KOPT-K1 (cell line): ENCODE results near the gene ATPAF2.
A peak's percentile ranks its signal among the peaks of the same experiment; 100 is the strongest.

Source experiments
- H3K27ac ChIP-seq: fragments of 200-600 bp; sonication (generic); 2 replicates; pipeline ENCODE4 v1.5.1; 2016; ENCODE audit warnings: antibody characterized with exemption, mild to moderate bottlenecking, low read depth, low read length; ENCODE audit not compliant: poor library complexity, severe bottlenecking
- H3K36me3 ChIP-seq: fragments of 200-600 bp; sonication (generic); 2 replicates; pipeline ENCODE4 v1.5.1; 2017; ENCODE audit warnings: antibody characterized with exemption, mild to moderate bottlenecking, low read length, moderate library complexity; ENCODE audit not compliant: insufficient read depth
- H3K9me3 ChIP-seq: fragments of 200-600 bp; sonication (generic); 2 replicates; pipeline ENCODE4 v1.5.1; 2017; ENCODE audit warnings: antibody characterized with exemption, low read length, mild to moderate bottlenecking; ENCODE audit not compliant: insufficient read depth, poor library complexity, severe bottlenecking

Gene ATPAF2

DNA sequence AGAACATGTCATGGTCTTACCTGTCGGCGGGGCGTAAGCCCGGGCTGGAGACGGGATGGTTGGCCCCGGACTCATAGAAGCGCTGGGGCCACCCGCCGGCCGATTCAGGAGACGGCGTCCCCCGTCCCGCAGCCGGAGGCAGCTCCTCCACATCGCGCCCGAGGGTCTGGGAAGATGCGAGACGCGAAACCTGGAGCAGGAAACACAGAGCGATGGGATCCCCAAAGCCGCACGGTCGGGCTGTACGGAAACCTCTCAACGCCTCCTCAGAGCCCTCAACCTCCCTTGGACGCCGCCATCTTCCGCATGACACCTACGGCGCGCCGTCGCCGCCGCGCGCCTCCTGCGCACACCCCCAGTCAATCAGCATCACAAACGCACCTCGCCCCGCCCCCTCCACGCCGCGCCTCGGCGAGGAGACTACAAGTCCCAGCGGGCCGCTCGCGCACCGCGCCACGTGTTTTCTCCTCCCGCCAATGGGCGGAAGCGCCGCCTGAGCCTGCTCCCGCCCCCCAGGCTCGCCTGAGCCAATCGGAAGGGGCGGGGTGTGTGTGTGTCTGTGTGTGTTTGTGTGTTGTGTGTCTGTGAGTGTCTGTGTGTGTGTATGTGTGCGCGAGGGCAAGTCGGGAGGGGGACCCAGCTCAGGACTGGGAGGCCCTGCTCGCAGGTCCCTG lies at the start of gene ATPAF2, which contains the start of gene GID4:
Gene ATPAF2 (minus strand): TSS at position 308 of the 674 bp plus-strand sequence. CDS start 155 bp downstream, at position 153.
Gene GID4 (plus strand): TSS at position 548 of the 674 bp plus-strand sequence. CDS start 57 bp downstream, at position 605.
- H3K36me3 ChIP-seq: peaks cover 3% of the 10 kb centered on the region; the same call in 1 of the 2 replicates
- peak within 1 kb of the TSS; percentile 71 for H3K27ac ChIP-seq
- H3K9me3 ChIP-seq: no peaks in the 10 kb centered on the region

DNA sequence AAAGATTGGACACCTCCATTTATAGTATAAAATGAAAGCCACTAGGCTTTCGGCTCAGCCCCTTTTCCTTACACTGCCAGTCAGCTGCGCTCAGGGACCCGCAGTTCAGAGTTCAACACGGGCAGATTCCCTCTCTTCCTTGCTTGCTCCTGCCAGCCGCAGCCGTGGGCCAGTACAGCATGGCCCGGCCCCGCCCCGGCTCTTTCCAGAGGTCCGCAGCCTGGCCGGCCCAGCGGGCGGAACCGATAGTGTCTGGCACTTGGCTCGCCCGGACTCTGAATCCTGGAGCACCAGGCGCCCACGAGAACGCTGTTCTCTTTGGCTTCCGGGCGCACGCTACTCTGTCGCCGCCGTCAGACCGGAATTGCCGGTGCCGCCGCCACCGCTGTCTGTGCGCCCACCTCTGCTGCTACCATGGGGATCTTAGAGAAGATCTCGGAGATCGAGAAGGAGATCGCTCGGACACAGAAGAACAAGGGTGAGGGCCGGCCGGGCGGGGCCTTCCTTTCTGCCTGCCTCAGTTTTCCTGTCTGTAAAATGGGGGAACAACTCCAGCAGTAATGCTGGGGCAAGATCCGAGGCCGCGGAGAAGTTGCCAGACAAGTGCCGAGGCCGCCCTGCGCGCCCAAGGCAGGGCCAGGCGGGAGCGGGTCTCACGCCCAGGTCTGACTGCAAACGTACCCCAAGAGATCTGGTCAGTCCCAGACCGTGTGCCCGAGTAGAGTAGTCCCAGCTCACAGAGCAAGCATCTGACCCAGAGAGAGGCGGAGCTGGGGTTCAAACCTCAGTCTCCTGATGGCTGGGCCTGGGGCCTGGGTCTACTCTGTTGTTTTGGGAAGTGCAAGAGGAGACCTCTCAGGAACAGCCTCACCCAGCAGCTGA lies 48.9 kb upstream of the ATPAF2 start, which contains the start of gene DRG2:
Gene DRG2 (plus strand): TSS at position 339 of the 882 bp plus-strand sequence. CDS start 76 bp downstream, at position 415.
- peaks cover 25% of the 10 kb centered on the region for H3K36me3 ChIP-seq
- H3K27ac ChIP-seq: peak within 1 kb of the TSS; percentile 75
- no peaks in the 10 kb centered on the region for H3K9me3 ChIP-seq

DNA sequence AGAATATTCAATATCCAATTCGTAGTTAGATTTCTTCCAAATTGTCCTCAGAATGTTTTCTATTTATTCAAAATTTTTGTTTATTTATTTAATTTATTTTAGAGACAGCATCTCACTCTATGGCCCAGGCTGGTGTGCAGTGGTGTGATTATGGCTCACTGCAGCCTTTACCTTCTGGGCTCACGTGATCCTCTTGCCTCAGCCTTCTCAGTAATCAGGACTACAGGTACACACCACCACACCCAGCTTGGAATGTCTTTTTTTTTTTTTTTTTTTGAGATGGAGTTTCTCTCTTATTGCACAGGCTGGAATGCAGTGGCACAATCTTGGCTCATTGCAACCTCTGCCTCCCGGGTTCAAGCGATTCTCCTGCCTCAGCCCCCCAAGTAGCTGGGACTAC lies 45.3 kb upstream of the ATPAF2 start:
- Histone ChIP-seq H3K36me3 (no peaks in the 10 kb centered on the region), H3K27ac (no peak overlapping the region), H3K9me3 (no peaks in the 10 kb centered on the region)

DNA sequence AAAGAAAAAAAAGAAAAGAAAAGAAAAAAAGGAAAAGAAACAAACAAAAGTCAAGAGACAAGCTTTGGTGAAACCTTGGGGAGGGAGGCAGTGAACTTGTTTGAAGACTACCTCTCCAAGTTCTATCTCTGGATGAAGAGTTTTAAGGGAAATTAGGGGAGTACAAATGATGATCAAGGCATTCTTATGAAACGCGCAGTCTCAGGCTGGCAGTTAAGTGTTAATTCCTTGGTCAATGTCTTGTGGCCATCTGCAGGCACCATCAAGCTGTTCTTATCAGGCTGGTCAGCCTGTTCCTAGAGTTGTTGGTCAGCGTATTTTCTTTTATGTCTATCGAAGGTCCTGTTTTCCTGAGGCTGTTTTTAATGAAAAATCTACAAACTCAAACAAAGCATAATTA lies 40.6 kb upstream of the ATPAF2 start:
- Histone ChIP-seq H3K9me3 (no peaks in the 10 kb centered on the region), H3K36me3 (no peaks in the 10 kb centered on the region), H3K27ac (no peak overlapping the region)

DNA sequence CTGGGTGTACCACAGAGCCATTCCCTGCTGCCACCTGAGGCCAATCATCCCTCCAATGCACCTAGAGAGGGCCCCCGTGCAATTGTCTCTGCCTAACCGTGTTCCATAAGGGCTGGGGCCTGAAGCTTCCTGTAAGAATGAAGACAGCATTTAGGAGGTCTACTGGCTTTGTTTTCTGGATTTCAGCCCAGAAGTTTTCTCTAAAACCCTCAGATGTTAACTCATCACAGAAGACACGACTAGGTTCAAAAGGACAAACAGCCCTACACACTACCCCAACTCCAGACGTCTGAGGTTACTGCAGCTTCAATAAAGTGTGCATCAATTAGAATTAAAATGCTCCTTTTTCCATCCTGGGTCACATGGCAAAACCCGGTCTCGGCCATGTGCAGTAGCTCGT lies 38.0 kb upstream of the ATPAF2 start:
- Histone ChIP-seq H3K9me3 (no peaks in the 10 kb centered on the region), H3K27ac (no peak overlapping the region), H3K36me3 (no peaks in the 10 kb centered on the region)

DNA sequence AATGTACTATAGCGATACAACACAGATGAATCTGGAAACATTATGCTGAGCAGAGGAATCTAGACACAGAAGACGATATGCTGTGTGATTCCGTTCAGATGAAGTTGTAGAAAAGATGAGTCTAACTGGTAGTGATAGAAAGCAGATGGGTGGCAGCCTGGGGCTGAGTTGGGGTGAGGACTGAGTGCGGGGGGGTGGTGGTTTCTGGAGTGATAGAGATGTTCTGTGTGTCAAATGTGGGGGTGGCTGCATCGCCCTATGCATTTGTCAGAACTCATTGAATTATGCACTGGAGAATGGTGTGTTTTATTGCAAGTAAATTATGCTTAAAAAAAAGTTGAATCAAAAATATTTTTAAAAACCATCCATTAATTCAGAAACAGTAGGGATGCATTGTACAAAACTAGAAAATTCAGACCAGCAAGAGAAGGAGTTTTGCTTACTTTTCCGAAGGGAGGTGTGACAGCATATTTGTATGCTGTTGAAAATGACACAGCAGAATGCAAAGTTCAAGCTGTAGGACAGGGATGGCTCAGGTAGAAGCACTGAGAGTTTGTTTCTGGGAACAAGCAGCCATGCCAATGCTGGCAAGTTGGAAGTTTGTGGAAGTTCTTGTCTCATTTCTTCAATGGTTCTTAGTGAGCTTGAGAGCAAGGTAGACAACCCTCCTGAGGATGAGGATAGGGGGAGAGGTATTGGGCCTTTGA lies 35.8 kb upstream of the ATPAF2 start:
- H3K9me3 ChIP-seq: no peaks in the 10 kb centered on the region
- H3K27ac ChIP-seq: no peak overlapping the region
- no peaks in the 10 kb centered on the region for H3K36me3 ChIP-seq

DNA sequence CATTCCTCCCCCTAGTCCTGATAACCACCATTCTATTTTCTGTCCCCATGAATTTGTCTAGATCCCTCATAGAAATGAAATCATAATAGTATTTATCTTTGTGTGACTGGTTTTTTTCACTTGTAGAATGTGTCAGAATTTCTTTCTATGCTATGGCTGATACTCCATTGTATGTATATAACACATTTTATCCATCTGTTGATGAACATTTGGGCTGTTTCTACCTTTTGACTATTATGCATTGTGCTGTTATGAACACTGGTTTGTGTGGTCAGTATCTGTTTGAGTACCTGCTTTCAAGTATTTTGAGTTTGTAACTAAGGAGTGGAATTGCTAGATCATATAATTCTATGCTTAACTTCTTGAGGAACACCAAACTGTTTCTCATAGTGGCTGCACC lies 32.8 kb upstream of the ATPAF2 start:
- H3K27ac ChIP-seq: no peak overlapping the region
- H3K9me3 ChIP-seq: no peaks in the 10 kb centered on the region
- H3K36me3 ChIP-seq: peaks cover 7% of the 10 kb centered on the region; the same call in 1 of the 2 replicates

DNA sequence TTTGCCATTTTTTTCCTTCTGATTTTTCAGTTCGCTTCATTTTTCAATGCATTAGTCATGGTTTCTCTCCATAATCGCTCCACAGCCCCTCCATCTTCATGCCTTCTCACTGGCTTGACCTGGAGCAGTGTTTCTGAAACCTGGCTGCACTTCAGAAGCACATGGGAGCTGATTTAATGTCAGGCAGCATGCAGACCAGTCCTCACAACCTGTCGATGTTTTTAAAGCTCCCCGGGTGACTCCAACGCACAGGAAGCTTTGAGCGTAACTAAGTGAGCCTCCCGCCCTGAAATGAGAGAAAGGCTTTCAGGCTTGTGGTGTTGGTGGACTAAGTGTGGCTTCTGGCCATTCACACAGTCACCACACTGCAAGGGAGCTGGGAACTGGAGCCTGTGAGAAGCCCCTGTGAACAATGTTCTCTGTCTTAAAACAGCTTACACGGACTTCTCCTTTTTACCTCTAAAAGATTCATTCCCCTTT lies 31.9 kb upstream of the ATPAF2 start:
- Histone ChIP-seq H3K9me3 (no peaks in the 10 kb centered on the region), H3K36me3 (peaks cover 16% of the 10 kb centered on the region), H3K27ac (no peak overlapping the region)

DNA sequence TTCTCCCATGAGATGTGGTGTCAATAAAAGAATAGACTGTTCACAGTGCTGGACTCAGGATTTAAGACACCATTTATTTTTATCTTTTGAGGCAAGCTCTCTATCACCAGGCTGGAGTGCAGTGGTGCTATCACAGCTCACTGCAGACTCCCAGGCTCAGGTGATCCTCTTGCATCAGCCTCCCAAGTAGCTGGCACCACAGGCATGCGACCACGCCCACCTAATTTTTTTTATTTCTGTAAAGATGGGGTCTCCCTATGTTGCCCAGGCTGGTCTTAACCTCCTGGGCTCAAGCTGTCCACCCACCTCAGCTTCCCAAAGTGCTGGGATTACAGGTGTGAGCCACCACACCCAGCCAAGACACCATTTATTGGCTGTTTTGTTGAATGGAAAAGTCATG lies 30.1 kb upstream of the ATPAF2 start:
- Histone ChIP-seq H3K27ac (no peak overlapping the region), H3K36me3 (peaks cover 34% of the 10 kb centered on the region), H3K9me3 (no peaks in the 10 kb centered on the region)

DNA sequence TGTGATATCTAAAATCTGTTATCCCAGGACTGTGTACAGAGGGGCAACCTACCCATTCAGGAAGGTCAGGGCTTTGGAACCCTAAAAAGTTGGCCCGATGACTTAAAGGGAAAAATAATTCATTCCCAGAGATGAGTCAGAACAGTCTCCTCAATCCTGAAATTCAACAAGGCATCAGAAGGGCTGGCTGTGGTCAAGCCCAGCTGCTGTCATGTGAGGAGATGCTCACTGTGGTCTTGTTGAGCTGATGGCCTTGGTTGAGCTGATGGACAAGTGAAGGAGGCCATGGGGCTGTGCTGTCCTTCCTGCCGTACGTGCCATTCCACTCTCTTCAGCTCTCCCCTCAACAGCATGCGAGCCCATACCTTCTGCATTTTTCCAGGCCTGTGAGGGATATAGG lies 27.9 kb upstream of the ATPAF2 start:
- H3K36me3 ChIP-seq: peaks cover 52% of the 10 kb centered on the region
- no peak overlapping the region for H3K27ac ChIP-seq

DNA sequence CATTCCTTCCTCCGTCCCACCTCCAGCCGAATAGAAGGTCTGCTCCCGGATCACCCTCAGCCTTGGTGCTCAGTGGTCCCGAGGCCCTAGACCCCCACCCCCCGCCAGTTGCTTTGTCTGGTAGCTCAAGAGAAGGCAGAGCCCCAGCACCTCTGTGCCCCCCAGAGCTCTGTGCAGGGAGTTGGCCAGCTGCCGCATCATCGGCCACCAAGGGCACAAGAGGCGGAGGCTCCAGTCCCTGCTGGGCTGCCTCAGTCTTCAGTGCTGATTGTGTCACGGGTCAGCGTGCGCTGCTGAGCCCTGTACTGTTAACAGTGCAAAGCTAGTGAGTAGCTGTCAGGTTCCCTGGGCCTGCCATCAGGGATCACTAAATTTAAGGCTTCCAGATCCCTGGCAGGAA lies 26.6 kb upstream of the ATPAF2 start:
- peaks cover 66% of the 10 kb centered on the region for H3K36me3 ChIP-seq
- H3K9me3 ChIP-seq: no peaks in the 10 kb centered on the region
- H3K27ac ChIP-seq: no peak overlapping the region

More for the DNA sequence above, 27.9 kb upstream of the ATPAF2 start:
- H3K9me3 ChIP-seq: no peaks in the 10 kb centered on the region

DNA sequence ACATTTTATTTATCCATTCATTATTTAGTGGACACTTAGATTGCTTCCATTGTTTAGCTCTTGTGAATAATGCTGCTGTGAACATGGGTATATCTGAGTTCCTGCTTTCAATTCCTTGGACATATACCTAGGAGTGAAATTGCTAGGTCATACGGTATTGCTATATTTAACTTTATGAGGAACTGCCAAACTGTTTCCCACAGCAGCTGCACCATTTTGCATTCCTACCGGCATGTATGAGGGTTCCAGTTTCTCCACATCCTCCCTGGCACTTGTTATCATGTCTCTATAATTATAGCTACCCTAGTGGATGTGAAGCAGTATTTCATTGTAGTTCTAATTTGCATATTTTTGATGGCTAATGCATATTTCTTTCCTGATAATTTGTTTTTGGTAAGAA lies 25.1 kb upstream of the ATPAF2 start:
- H3K36me3 ChIP-seq: peaks cover 78% of the 10 kb centered on the region
- H3K27ac ChIP-seq: no peak overlapping the region
- no peaks in the 10 kb centered on the region for H3K9me3 ChIP-seq

DNA sequence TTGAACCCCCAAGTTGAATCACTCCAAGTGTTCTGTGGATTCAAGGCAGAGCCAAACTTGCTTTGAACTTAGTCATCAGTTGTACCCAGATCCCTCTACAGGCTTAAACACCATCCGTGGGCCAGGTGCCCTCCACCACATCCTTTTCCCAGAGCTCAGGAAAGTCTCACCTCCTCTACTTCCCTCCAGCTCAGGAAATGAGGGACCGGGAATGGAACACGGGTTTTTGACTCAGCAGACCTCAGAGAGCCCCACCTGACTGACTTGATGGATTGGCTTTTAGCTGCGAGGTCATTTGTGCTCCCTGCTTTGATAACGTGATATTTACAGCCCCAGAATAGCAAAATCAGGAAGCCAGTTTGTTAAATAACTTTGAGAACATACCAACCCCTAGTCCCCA lies 20.3 kb upstream of the ATPAF2 start:
- Histone ChIP-seq H3K9me3 (no peaks in the 10 kb centered on the region), H3K36me3 (peaks cover 94% of the 10 kb centered on the region), H3K27ac (no peak overlapping the region)

DNA sequence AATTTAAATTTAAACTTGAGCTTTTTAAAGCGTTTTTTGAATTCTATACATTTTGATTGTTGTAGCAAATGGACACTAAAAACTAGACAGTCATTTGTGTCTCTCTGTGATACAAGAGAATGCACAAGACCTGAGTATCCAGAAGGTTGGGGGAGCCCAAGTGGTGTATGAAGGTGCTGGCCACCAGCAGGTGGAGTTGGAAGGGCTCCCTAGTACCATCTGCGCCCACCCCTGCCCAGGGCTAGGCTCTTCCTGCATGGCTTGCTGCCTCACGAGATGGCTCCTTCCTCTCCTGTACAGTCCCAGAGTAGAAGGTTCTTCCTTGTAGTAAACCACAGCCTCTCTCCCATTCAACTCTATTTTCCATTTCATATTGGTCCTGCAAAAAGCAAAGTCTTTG lies 17.2 kb upstream of the ATPAF2 start:
- no peaks in the 10 kb centered on the region for H3K9me3 ChIP-seq
- no peak overlapping the region for H3K27ac ChIP-seq
- H3K36me3 ChIP-seq: peaks cover 78% of the 10 kb centered on the region

DNA sequence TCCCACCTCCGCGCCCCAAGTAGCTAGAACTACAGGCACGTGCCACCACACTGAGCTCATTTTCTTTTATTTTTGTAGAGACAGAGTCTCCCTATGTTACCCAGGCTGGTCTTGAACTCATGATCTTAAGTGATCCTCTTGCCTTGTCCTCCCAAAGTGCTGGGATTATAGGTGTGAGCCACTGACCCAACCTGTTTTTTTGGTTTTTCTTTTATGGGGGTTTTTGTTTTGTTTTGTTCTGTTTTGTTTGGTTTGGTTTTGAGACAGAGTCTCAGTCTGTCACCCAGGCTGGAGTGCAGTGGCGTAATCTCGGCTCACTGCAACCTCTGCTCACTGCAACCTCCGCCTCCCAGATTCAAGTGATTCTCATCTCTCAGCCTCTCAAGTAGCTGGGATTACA lies 16.6 kb upstream of the ATPAF2 start:
- Histone ChIP-seq H3K27ac (no peak overlapping the region), H3K36me3 (peaks cover 73% of the 10 kb centered on the region), H3K9me3 (no peaks in the 10 kb centered on the region)
